ENCODE data around the gene PHF2. TPM values are rescaled to one million over a fixed set of nuclear protein-coding genes. Genes with fewer than 3 reads are reported as not detected.

Gene PHF2
- polyA plus RNA-seq, 2 donors, result 11.7 to 17.9 TPM

- H3K4me3 ChIP-seq (ENCODE audit: low read depth in 1 of 2, low read length in 2 of 2), result peak overlapping the region; percentile 54 to 55
- peak overlapping the region; percentile 87 to 91 for H3K27ac ChIP-seq (ENCODE audit: low read depth in 2 of 2, low read length in 1 of 2)
- H3K9me3 ChIP-seq (ENCODE audit: control insufficient read depth in 2 of 2, insufficient read depth in 1 of 2, low read depth in 1 of 2, low read length in 1 of 2), result no peaks in the 10 kb centered on the region
- peaks cover 2 to 10% of the 10 kb centered on the region in 2 donors for H3K4me1 ChIP-seq (ENCODE audit: control insufficient read depth in 2 of 2, insufficient read depth in 2 of 2, low read length in 1 of 2)
- H3K27me3 ChIP-seq (ENCODE audit: control insufficient read depth in 1 of 2, insufficient read depth in 2 of 2, low read length in 2 of 2), result no peaks in the 10 kb centered on the region
- WGBS, 2 donors, result 1 to 2% methylated on average over 69 of the region's 69 CpGs
- H3K36me3 ChIP-seq (ENCODE audit: control insufficient read depth in 2 of 2, insufficient read depth in 2 of 2, low read length in 1 of 2), result peaks cover 8 to 9% of the 10 kb centered on the region in 2 donors
Measured at GRCh38 chr9:93566408-93567270, 9.7 kb upstream of the PHF2 start.

- no peaks in the 10 kb centered on the region for H3K9me3 ChIP-seq (ENCODE audit: control insufficient read depth in 2 of 2, insufficient read depth in 1 of 2, low read depth in 1 of 2, low read length in 1 of 2)
- no peaks in the 10 kb centered on the region for H3K27me3 ChIP-seq (ENCODE audit: control insufficient read depth in 1 of 2, insufficient read depth in 2 of 2, low read length in 2 of 2)
- H3K27ac ChIP-seq (ENCODE audit: low read depth in 2 of 2, low read length in 1 of 2), result peak overlapping the region; percentile 87 to 91
- H3K4me1 ChIP-seq (ENCODE audit: control insufficient read depth in 2 of 2, insufficient read depth in 2 of 2, low read length in 1 of 2), result peaks cover 2 to 10% of the 10 kb centered on the region in 2 donors
- H3K4me3 ChIP-seq (ENCODE audit: low read depth in 1 of 2, low read length in 2 of 2), result peak overlapping the region; percentile 54 to 55
- WGBS, 2 donors, result 64 to 67% methylated on average over 15 of the region's 15 CpGs
- H3K36me3 ChIP-seq (ENCODE audit: control insufficient read depth in 2 of 2, insufficient read depth in 2 of 2, low read length in 1 of 2), result peaks cover 5 to 9% of the 10 kb centered on the region in 2 donors
Measured at GRCh38 chr9:93567271-93567959, 9.0 kb upstream of the PHF2 start.

GRCh38 chr9:93568169-93568568 is 8.2 kb upstream of the PHF2 start:
- WGBS, 2 donors, result 96% methylated on average over 5 of the region's 5 CpGs
- Histone ChIP-seq H3K4me3 (ENCODE audit: low read depth in 1 of 2, low read length in 2 of 2) (no peak overlapping the region), H3K27ac (ENCODE audit: low read depth in 2 of 2, low read length in 1 of 2) (no peak overlapping the region), H3K4me1 (ENCODE audit: control insufficient read depth in 2 of 2, insufficient read depth in 2 of 2, low read length in 1 of 2) (peaks cover 2 to 10% of the 10 kb centered on the region in 2 donors), H3K27me3 (ENCODE audit: control insufficient read depth in 1 of 2, insufficient read depth in 2 of 2, low read length in 2 of 2) (no peaks in the 10 kb centered on the region), H3K36me3 (ENCODE audit: control insufficient read depth in 2 of 2, insufficient read depth in 2 of 2, low read length in 1 of 2) (peaks cover 3 to 7% of the 10 kb centered on the region in 2 donors), H3K9me3 (ENCODE audit: control insufficient read depth in 2 of 2, insufficient read depth in 1 of 2, low read depth in 1 of 2, low read length in 1 of 2) (no peaks in the 10 kb centered on the region)

GRCh38 chr9:93569621-93570174 is 6.7 kb upstream of the PHF2 start:
- no peaks in the 10 kb centered on the region for H3K36me3 ChIP-seq (ENCODE audit: control insufficient read depth in 2 of 2, insufficient read depth in 2 of 2, low read length in 1 of 2)

GRCh38 chr9:93572221-93572620 is 4.2 kb upstream of the PHF2 start:
- no peaks in the 10 kb centered on the region for H3K27me3 ChIP-seq (ENCODE audit: control insufficient read depth in 1 of 2, insufficient read depth in 2 of 2, low read length in 2 of 2)
- peaks cover 2 to 14% of the 10 kb centered on the region in 2 donors for H3K4me1 ChIP-seq (ENCODE audit: control insufficient read depth in 2 of 2, insufficient read depth in 2 of 2, low read length in 1 of 2)
- H3K4me3 ChIP-seq (ENCODE audit: low read depth in 1 of 2, low read length in 2 of 2), result no peak overlapping the region
- no peak overlapping the region for H3K27ac ChIP-seq (ENCODE audit: low read depth in 2 of 2, low read length in 1 of 2)
- WGBS, 2 donors, result 92 to 93% methylated on average over 2 of the region's 2 CpGs
- no peaks in the 10 kb centered on the region for H3K36me3 ChIP-seq (ENCODE audit: control insufficient read depth in 2 of 2, insufficient read depth in 2 of 2, low read length in 1 of 2)
- no peaks in the 10 kb centered on the region for H3K9me3 ChIP-seq (ENCODE audit: control insufficient read depth in 2 of 2, insufficient read depth in 1 of 2, low read depth in 1 of 2, low read length in 1 of 2)

More at GRCh38 chr9:93569621-93570174, 6.7 kb upstream of the PHF2 start:
- peaks cover 2 to 12% of the 10 kb centered on the region in 2 donors for H3K4me1 ChIP-seq (ENCODE audit: control insufficient read depth in 2 of 2, insufficient read depth in 2 of 2, low read length in 1 of 2)
- H3K27ac ChIP-seq (ENCODE audit: low read depth in 2 of 2, low read length in 1 of 2), result no peak overlapping the region
- WGBS, 2 donors, result 86 to 91% methylated on average over 1 of the region's 1 CpG
- H3K4me3 ChIP-seq (ENCODE audit: low read depth in 1 of 2, low read length in 2 of 2), result no peak overlapping the region
- no peaks in the 10 kb centered on the region for H3K9me3 ChIP-seq (ENCODE audit: control insufficient read depth in 2 of 2, insufficient read depth in 1 of 2, low read depth in 1 of 2, low read length in 1 of 2)
- no peaks in the 10 kb centered on the region for H3K27me3 ChIP-seq (ENCODE audit: control insufficient read depth in 1 of 2, insufficient read depth in 2 of 2, low read length in 2 of 2)

- 95 to 96% methylated on average over 8 of the region's 8 CpGs for WGBS, 2 donors
- no peaks in the 10 kb centered on the region for H3K36me3 ChIP-seq (ENCODE audit: control insufficient read depth in 2 of 2, insufficient read depth in 2 of 2, low read length in 1 of 2)
- no peak overlapping the region for H3K4me3 ChIP-seq (ENCODE audit: low read depth in 1 of 2, low read length in 2 of 2)
- H3K27ac ChIP-seq (ENCODE audit: low read depth in 2 of 2, low read length in 1 of 2), result no peak overlapping the region
- H3K27me3 ChIP-seq (ENCODE audit: control insufficient read depth in 1 of 2, insufficient read depth in 2 of 2, low read length in 2 of 2), result no peaks in the 10 kb centered on the region
- H3K9me3 ChIP-seq (ENCODE audit: control insufficient read depth in 2 of 2, insufficient read depth in 1 of 2, low read depth in 1 of 2, low read length in 1 of 2), result no peaks in the 10 kb centered on the region
- H3K4me1 ChIP-seq (ENCODE audit: control insufficient read depth in 2 of 2, insufficient read depth in 2 of 2, low read length in 1 of 2), result peaks cover 0 to 12% of the 10 kb centered on the region in 2 donors
Measured at GRCh38 chr9:93572636-93573515, 3.5 kb upstream of the PHF2 start.

- Histone ChIP-seq H3K27ac (ENCODE audit: low read depth in 2 of 2, low read length in 1 of 2) (no peak overlapping the region), H3K27me3 (ENCODE audit: control insufficient read depth in 1 of 2, insufficient read depth in 2 of 2, low read length in 2 of 2) (no peaks in the 10 kb centered on the region), H3K4me3 (ENCODE audit: low read depth in 1 of 2, low read length in 2 of 2) (no peak overlapping the region), H3K36me3 (ENCODE audit: control insufficient read depth in 2 of 2, insufficient read depth in 2 of 2, low read length in 1 of 2) (no peaks in the 10 kb centered on the region), H3K9me3 (ENCODE audit: control insufficient read depth in 2 of 2, insufficient read depth in 1 of 2, low read depth in 1 of 2, low read length in 1 of 2) (no peaks in the 10 kb centered on the region), H3K4me1 (ENCODE audit: control insufficient read depth in 2 of 2, insufficient read depth in 2 of 2, low read length in 1 of 2) (peaks cover 4 to 18% of the 10 kb centered on the region in 2 donors)
- 91 to 97% methylated on average over 3 of the region's 3 CpGs for WGBS, 2 donors
Measured at GRCh38 chr9:93573516-93573828, 2.9 kb upstream of the PHF2 start.

GRCh38 chr9:93574091-93574899 is 2.1 kb upstream of the PHF2 start:
- Histone ChIP-seq H3K27ac (ENCODE audit: low read depth in 2 of 2, low read length in 1 of 2) (no peak overlapping the region), H3K4me1 (ENCODE audit: control insufficient read depth in 2 of 2, insufficient read depth in 2 of 2, low read length in 1 of 2) (peaks cover 4 to 20% of the 10 kb centered on the region in 2 donors), H3K9me3 (ENCODE audit: control insufficient read depth in 2 of 2, insufficient read depth in 1 of 2, low read depth in 1 of 2, low read length in 1 of 2) (no peaks in the 10 kb centered on the region), H3K27me3 (ENCODE audit: control insufficient read depth in 1 of 2, insufficient read depth in 2 of 2, low read length in 2 of 2) (no peaks in the 10 kb centered on the region), H3K4me3 (ENCODE audit: low read depth in 1 of 2, low read length in 2 of 2) (no peak overlapping the region), H3K36me3 (ENCODE audit: control insufficient read depth in 2 of 2, insufficient read depth in 2 of 2, low read length in 1 of 2) (no peaks in the 10 kb centered on the region)
- WGBS, 2 donors, result 89 to 93% methylated on average over 9 of the region's 9 CpGs
